GM19452 (cell line): ENCODE data around the gene KCNK17.

Source experiments
- ATAC-seq: cut with Tn5 transposase; IDR thresholded peaks from one replicate; pipeline ENCODE4 v1.9.1; 2021; ENCODE audit not compliant: unreplicated experiment

KCNK17 gene

DNA sequence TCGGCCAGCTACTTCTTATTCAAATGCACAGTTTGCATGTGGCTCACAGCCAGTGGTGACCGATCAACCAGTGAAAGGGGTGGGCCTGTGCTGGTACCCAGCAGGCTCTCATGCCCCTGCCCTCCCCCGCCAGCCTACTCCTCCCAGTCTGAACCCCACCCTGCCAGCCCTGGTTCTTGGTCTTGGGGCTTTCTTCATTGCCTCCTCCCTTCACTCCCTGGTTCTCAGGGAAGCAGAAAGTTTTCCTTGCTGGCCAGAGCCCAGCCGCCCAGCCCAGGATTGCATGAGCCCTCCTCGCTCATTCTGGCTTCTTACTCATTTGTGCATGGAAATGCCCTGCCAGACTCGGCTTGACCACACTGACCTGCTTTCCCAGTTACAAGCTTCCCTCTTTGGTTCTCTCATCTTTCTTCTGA, 40.8 kb downstream of the KCNK17 start:
- ATAC-seq = no peak

DNA sequence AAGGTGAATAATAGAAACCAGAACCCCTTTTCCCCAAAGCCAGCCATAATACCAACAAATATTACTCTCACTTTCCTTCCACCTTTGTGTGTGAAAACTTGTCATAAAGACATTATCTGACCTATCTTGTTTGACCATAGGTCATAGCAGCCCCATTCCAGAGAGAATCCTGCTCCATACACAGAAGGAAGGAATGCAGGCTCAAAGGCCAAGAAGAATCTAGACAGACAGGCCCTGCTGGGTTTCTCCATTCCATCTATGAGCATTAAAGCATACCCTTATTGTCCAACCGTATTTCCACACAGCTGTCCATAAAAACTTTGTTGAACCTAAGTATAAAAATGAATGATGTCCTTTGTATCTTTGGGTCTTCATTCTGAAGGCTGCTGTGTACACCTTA, 44.3 kb downstream of the KCNK17 start:
- ATAC-seq = no peak

DNA sequence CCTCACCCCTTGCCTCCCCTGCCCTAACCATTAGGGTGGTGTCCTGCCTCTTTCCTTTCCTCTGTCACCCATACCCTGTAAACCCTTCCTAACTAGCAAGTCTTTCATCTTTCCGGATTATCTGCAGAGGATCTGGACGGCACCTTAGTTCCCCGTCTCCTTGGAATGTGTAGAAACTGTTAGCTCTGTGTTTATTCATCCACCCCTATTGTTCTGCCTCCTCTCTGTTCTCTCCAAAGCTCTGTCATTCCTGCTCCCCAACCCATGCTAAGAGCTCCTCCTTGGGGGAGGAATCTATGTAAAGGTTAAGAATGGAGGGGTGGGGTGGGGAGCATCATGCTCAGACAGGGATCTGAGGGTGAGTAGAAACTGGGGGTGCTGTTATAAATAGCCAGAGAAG, 45.5 kb downstream of the KCNK17 start:
- no peak for ATAC-seq

DNA sequence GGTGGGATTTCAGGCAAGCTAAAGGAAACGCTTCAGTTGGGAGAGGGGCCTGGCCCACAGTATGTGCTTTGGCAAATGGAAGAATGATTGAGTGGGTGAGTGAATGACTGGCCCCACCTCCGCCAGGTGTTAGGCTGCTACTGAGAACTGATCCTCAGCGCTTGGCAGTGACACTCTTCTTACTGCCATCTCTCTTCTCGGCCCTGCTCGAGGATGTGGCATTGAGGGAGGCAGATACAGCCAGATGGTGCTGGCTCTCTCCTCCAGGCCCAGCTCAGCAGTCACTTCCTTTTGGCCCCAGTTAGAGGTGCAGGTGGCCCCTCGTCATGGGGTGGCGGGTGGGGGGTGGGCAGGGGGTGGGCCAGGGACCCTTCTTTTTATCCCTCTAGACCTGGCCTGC, 46.0 kb downstream of the KCNK17 start:
- no peak for ATAC-seq

DNA sequence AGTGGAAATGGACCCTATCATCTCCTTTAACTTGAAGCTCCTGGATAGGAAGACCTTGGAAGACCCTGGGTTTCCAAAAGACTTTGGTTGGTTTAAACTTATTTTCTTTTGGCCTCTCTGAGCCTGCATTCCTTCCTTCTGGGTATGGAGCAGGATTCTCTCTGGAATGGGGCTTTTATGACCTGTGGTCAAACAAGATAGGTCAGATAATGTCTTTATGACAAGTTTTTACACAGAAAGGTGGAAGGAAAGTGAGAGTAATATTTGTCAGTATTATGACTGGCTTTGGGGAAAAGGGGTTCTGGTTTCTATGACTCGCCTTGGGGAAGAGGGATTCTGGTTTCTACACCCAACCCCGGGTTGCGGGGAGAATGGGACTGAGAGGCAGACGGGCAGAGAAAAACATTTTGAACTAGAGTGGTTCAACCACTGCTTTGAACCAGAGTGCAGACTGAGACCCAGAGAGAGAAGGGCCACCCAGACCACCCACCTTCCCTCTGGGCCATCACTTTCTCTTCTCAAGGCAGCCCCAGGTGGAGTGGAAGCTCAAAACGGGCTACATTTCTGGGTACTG, 47.4 kb downstream of the KCNK17 start:
- no peak for ATAC-seq

DNA sequence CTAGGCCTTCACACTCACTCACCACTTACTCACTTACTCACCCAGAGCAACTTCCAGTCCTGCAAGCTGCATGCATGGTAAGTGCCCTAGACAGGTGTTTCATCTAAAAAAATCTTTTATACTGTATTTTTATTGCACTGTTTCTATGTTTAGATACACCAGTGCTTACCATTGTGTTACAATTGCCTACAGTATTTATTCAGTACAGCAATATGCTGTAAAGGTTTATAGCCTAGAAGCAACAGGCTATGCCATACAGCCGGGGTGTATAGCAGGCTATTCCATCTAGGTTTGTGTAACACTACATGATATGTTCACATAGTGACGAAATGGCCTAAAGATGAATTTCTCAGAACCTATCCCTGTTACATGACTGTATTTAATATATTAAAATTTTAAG, 47.8 kb downstream of the KCNK17 start:
- ATAC-seq = no peak

DNA sequence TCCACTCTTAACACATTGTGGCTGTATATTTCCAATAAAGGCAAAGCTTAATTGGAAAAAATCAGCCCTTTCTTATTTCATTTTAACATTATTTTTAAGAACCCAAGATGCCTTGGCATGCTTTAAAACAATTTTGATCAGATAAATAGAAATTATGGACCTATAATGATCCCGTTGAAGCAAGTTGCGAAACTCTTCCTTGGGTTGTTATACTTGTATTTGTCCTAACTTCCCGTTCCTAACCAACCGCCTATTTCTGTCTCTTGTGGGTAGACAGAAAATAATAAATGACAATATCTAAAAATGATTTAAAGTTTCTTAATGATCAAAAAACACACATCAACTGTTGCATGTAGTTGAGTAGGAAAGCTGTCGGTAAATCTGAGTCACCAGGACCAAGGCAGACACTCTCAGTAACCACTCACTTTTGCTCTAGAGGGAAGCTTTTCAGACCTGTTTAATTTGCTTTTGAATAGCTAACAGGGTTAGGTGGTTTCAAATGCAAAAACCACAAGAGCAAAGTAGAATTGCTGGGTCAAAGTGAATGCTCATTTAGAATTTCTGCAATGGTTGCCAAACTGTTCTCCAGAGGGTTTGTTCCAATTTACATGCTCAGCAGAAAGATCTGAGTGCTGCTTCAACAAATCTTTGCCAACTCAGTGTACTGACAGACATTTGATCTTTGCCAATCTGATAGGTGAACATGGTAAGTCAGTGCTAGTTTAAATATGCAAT, 50.7 kb downstream of the KCNK17 start:
- no peak for ATAC-seq

DNA sequence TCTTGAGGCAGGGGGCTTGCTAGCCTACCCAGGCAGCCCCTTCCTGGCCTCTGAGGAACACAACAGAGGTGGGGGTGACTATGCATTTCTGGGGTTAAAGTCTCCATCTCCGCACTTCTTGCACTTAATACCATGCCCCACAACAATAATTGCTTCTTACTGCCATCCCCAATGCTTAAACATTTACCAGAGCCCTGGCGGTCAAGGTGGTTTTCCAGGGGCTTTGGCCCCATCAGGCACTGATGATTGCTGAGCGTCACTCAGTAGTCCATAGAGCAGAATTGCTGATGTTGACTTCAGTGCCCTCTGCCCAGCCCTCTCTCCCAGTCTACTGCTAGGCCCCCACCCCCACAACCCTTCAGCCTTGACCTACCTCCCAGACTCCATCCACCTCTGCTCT, 52.5 kb downstream of the KCNK17 start:
- no peak for ATAC-seq

DNA sequence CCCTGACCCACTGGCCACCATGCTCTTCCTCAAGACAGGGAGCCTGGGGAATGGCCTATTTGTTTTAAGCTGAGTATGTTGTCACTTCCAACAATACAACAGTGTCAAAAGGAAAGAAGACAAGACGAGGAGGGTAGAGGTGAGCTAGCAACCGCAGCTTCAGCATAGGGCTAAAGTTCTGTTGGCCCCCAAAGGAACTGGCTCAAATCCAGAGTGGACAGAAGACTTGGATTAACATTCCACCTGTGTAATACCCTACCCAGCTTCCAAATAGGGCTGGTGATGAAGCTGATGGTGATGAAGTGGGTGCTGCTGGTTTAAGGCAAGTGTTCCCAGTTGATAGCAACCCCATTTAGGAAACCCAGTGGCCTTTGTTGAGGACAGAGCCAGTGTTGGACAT, 53.3 kb downstream of the KCNK17 start:
- no peak for ATAC-seq

DNA sequence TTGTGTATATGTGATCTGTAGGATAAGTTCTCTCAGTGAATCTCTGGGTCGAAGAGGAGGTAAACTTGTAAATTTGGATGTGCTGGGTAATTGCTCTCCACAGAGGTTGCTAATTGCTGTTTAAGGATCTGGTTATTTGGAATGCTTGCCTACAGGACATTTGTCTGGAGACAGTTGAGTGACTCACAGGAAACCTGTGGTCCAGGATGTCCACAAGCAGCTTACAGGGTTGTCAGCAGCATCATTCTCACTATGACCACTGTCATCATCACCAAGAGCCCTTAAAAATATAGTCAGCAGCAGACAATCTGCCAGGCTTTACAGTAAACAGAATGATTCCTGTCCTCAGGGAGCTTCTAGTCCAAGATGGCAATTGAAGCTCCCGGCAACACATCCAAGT, 53.8 kb downstream of the KCNK17 start:
- no peak for ATAC-seq

DNA sequence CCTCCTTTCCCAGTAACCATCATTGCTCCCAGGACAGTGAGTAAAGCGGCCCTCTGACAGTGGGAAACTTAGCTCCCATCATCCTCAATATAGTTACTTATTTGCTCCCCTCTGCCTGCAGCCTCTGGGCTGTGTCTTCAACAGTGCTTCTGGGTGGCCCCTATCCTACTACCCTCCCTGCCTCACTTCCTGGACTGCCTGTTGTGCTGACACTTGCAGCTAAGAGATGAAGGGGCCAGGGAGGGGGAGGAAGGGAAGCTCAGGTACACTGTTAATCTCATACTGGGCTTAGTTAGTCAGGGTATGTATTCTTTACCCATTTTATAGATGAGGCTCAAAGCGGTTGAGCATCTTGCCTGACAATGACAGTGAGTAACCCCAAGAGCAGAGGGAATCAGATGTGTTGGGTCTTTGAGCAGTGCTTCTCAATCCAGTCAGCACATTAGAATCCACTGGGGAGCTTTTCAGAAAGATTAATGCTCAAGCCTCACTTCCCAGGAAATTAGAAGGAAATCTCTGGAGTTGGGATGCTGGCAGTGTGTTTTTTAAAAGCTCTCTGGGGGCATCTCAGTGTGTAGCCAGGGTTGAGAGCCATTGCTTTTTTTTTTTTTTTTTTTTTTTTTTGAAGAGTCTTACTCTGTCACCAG, 57.8 kb downstream of the KCNK17 start:
- no peak for ATAC-seq

DNA sequence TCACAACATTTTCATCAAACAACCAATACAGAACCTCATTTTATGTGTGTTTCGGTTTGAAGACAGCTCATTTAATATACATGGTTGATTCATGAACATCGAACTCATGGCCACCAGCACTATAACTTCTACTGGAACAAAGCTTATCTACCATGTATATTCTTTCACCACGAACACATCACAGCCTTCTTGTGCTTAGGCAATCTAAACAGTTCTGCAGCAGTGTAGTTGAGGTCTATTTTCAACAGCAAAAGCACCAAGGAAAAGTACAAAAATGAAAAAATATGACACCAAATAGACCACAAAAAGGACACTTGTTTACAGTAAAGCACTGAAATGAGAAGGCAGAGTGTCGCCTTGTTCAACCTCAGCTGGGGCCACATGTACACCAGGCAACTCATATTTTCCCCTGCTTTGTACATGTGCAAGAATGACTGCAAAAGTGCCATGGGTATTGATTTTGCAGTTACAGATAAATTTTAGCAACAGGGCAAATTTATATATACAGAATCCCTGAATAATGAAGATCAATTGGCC, 59.2 kb downstream of the KCNK17 start:
- no peak for ATAC-seq

DNA sequence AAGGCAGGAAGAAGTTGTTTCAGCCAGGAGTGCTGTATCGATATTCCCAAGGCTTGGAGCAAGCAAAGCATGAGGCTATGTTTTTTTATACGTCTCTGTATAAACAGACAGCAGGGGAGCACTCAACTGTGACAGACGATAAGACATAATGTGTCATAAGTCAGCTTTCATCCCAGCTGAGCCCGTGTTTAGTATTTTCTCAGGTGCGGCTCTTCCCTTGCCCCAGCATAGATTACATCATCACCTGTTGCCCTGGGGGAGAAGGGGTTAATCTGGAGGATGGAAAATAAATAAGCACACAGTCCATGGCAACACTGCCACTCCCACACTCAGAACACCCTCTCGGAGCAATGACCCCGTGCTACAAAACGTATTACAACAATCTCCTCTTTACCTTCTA, 62.8 kb downstream of the KCNK17 start:
- no peak for ATAC-seq

DNA sequence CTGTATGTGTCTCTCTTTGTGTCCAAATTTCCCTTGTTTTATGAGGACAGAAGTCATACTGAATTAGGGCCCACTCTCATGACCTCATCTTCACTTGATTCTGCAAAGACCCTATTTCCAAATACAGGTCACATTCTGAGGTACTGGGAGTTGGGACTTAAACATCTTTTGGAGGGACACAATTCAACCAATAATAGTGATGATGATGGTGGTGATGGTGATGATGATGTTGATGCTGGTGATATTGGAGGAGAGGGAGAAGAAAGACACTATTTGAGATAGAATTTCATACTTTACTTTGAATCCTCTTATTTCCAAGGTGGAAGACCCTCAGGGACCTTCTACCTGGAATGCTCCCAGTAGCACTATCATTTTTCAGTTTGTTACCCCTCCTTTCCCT, 63.7 kb downstream of the KCNK17 start:
- no peak for ATAC-seq

DNA sequence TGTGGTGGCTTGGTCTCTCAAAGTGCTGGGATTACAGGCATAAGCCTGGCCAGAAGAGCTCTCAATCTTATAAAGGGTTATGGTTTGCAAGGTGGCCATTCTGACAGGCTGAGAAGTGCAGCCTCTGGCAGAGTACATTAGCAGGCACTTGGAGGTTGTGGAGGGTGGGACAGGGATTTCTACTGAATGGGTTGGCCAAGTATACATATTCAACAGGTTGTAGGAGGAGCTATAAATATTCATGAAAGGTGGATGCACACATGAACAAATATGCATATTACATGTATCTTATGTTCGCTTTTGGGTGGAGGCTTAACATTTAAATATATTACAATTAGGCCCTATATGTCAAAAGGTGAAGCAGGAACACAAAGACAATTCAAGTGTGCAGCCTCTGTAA, 64.9 kb downstream of the KCNK17 start:
- ATAC-seq = no peak
